Measurements from ENCODE around the gene COL11A1.

- no peak for TF ChIP-seq CTCF (IDR thresholded peaks at IDR 0.05)
- no peak for TF ChIP-seq POLR2A (IDR thresholded peaks at IDR 0.05)
Observed at GRCh38 chr1:103145449-103145848, 37.1 kb upstream of the COL11A1 start.

All from adrenal gland (tissue), 5 donors.